ACC112 (cell line): ENCODE data around the gene TSPAN31.

Experiments
- H2AFZ ChIP-seq: fragments of 200-600 bp; sonication (generic); one replicate; pipeline ENCODE4 v1.6.0; 2017; ENCODE audit warnings: antibody characterized with exemption, low read length; ENCODE audit not compliant: unreplicated experiment
- H3K27ac ChIP-seq: fragments of 200-600 bp; sonication (generic); 2 replicates; pipeline ENCODE4 v1.5.1; 2014; ENCODE audit warnings: low read depth, mild to moderate bottlenecking, antibody characterized with exemption, low read length, moderate library complexity
- H3K27me3 ChIP-seq: fragments of 200-600 bp; sonication (generic); 2 replicates; pipeline ENCODE4 v1.6.1; 2014; ENCODE audit warnings: mild to moderate bottlenecking, antibody characterized with exemption, low read length, moderate library complexity, mixed read lengths; ENCODE audit not compliant: insufficient read depth
- H3K36me3 ChIP-seq: fragments of 200-600 bp; sonication (generic); 2 replicates; pipeline ENCODE4 v1.6.1; 2016; ENCODE audit warnings: mild to moderate bottlenecking, antibody characterized with exemption, low read length, moderate library complexity, mixed read lengths; ENCODE audit not compliant: insufficient read depth
- H3K4me1 ChIP-seq: fragments of 200-600 bp; sonication (generic); one replicate; pipeline ENCODE4 v1.6.1; 2016; ENCODE audit warnings: low read length, mixed read lengths; ENCODE audit not compliant: insufficient read depth, unreplicated experiment, control insufficient read depth
- H3K4me3 ChIP-seq: fragments of 200-600 bp; sonication (generic); 2 replicates; pipeline ENCODE4 v1.5.1; 2014; ENCODE audit warnings: mild to moderate bottlenecking, low read depth, low read length
- H3K79me2 ChIP-seq: fragments of 200-600 bp; sonication (generic); one replicate; pipeline ENCODE4 v1.6.0; 2016; ENCODE audit warnings: low read length; ENCODE audit not compliant: control insufficient read depth, unreplicated experiment, insufficient read depth

The TSPAN31 gene

DNA sequence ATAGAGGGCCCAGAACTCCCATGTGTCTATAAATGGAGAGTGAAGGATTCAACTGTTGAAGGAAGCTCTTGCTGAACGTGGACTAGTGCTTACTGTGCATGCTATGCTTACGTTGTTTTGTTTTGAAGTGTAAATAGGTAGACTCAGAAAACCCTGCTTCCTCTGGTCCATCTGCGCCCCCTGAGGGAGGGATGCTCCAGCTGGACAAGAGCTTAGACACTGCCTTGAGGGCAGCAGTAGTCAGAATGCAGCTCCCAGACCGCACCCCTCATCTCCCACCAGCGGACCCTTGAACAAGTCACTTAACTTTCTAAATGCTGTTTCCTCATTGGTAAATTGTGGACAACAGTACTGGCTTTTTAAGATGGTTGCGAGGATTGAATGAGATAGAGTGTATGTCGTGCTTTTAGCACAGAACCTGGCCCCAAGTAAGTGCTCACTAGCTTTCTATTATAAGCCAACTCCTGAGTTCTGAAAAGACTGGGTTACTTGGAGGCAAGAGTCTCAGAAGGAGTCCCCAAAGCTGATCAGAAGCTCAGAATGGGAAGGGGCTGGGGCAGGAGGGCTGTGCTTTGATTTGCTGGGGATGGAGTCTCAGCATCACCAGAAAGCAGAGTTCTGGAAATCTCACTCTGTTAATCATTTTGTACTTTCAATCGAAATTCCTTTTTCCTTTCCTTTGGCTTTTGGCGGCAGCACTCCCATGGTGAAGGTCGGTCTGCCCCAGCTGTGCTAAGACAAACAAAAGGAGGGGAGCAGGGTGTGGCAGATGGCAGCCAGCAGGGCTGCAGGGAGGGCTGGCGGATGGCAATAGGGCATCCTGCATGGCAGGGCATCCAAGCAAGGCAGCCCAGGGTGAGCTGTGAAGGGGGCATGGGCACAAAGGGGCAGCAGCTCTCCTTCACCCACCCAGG lies 21.9 kb upstream of the TSPAN31 start:
- Histone ChIP-seq H3K4me3 (no peak overlapping the region), H3K27me3 (peaks cover 3% of the 10 kb centered on the region; the same call in 1 of the 2 replicates), H2AFZ (no peak overlapping the region), H3K27ac (no peak overlapping the region), H3K79me2 (no peaks in the 10 kb centered on the region), H3K36me3 (peaks cover 17% of the 10 kb centered on the region; the same call in 1 of the 2 replicates), H3K4me1 (no peaks in the 10 kb centered on the region)

GRCh38 chr12:57723630-57723962 lies 21.2 kb upstream of the TSPAN31 start:
- Histone ChIP-seq H2AFZ (no peak overlapping the region), H3K4me1 (no peaks in the 10 kb centered on the region), H3K27me3 (peaks cover 3% of the 10 kb centered on the region; the same call in 1 of the 2 replicates), H3K36me3 (peaks cover 13% of the 10 kb centered on the region; the same call in 1 of the 2 replicates), H3K79me2 (no peaks in the 10 kb centered on the region), H3K4me3 (no peak overlapping the region), H3K27ac (no peak overlapping the region)

- no peak overlapping the region for H3K4me3 ChIP-seq
- H3K27me3 ChIP-seq, result peaks cover 3% of the 10 kb centered on the region; the same call in 1 of the 2 replicates
- no peaks in the 10 kb centered on the region for H3K79me2 ChIP-seq
- peaks cover 8% of the 10 kb centered on the region; the same call in 1 of the 2 replicates for H3K36me3 ChIP-seq
- H3K27ac ChIP-seq, result no peak overlapping the region
- no peaks in the 10 kb centered on the region for H3K4me1 ChIP-seq
- H2AFZ ChIP-seq, result no peak overlapping the region
Observed at GRCh38 chr12:57724003-57724935, 20.6 kb upstream of the TSPAN31 start.

DNA sequence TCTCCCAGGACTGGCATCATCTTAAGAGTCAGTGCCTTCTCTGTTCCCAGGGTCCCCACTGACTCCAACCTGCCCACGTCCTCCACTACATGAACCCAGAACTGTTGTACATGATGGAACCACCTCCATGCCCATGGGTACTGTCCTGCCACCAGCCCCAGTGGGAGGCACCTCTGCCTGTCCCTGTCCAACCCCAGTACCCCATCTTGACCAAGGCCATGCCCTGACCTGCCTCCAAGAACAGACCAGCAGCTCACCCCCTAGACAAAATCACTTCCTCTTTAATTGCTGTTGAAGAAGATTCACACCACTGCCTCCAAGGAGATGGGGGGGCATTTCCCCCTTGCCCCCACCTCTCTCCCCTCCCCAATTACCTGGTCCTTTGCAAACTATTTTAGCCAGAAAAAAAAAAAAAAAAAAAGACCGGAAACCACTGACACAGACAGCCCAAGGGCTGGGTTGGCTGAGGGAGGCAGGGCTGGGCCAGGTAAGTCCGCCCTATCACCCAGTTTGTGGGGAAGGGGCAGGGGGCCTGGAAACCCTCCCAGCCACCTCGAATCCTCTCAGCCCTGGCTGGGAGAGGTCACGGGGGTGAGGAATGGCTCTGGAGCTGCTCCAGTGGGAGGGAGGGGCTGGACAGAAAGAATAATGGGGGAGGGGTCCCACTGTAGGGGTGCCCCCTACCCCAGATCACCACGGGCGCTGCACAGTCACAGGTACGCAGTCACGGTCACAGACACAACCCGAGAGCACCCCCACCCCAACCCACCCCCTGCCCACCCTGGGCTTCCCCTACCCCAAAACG lies 19.7 kb upstream of the TSPAN31 start:
- 0 out of 2 replicates have a peak, but pooled peaks cover 2% of the 10 kb centered on the region for H3K36me3 ChIP-seq
- H3K4me3 ChIP-seq, result no peak overlapping the region
- H2AFZ ChIP-seq, result no peak overlapping the region
- H3K4me1 ChIP-seq, result no peaks in the 10 kb centered on the region
- H3K27ac ChIP-seq, result no peak overlapping the region
- H3K27me3 ChIP-seq, result peaks cover 3% of the 10 kb centered on the region; the same call in 1 of the 2 replicates
- no peaks in the 10 kb centered on the region for H3K79me2 ChIP-seq

DNA sequence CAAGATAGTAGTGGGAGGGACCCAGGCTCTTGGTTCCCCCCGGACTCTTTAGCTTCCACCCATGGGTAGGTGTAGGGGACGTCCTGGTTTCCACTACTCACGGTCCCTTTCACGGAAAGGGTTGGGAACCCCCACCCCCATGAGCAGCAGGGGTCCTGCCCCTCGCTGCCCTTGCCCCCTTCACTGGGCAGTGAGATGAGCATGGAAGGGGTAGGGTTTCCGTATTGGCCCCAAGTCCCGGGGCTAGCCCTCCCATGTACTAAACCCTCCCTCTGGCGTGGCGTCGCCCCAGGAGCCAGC lies 19.0 kb upstream of the TSPAN31 start:
- Histone ChIP-seq H2AFZ (peak overlapping the region; percentile 21), H3K36me3 (no peaks in the 10 kb centered on the region), H3K4me3 (peak overlapping the region; percentile 93), H3K79me2 (no peaks in the 10 kb centered on the region), H3K27ac (no peak overlapping the region), H3K4me1 (no peaks in the 10 kb centered on the region), H3K27me3 (peaks cover 3% of the 10 kb centered on the region; the same call in 1 of the 2 replicates)

- H3K27ac ChIP-seq, result peak overlapping the region; percentile 22; the same call in 1 of the 2 replicates
- H3K79me2 ChIP-seq, result no peaks in the 10 kb centered on the region
- H3K36me3 ChIP-seq, result no peaks in the 10 kb centered on the region
- peak overlapping the region; percentile 93 for H3K4me3 ChIP-seq
- peak overlapping the region; percentile 72 for H2AFZ ChIP-seq
- peaks cover 3% of the 10 kb centered on the region; the same call in 1 of the 2 replicates for H3K27me3 ChIP-seq
- H3K4me1 ChIP-seq, result no peaks in the 10 kb centered on the region
Observed at GRCh38 chr12:57726151-57726883, 18.5 kb upstream of the TSPAN31 start.

GRCh38 chr12:57726884-57727757 lies 17.7 kb upstream of the TSPAN31 start:
- Histone ChIP-seq H3K36me3 (no peaks in the 10 kb centered on the region), H3K79me2 (no peaks in the 10 kb centered on the region)

DNA sequence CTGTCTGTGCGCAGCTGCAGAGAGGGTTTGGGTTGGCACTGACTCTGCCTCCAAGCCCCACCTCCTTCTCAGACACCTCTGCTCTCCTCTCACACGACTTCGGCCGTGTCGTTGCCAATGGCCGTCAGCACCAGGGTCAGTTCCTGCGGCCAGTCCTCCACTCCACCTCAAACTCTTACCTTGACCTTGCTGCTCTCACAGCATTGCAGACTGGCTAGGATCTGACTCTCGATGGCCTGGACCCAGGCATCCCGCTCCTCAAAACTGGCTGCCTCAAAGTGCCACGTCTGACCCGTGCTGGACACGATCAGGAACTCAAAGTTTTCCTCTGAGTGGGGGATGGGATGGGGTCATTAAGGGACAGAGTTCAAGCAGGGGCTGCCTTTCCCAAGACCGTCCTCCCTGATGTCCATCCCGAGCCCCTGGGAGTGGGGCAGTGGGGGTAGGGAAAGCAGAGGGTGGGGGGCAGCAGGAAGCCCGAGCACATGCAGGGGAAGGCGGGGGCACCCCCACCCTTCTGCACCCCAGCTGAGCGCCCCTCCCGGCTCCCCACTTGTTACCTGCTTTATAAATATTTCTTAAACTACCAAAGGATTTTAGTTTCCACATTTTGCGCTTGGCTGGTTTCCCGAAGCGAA lies 17.0 kb upstream of the TSPAN31 start:
- no peak overlapping the region for H2AFZ ChIP-seq
- H3K4me3 ChIP-seq, result no peak overlapping the region
- no peak overlapping the region for H3K27ac ChIP-seq
- no peaks in the 10 kb centered on the region for H3K79me2 ChIP-seq
- H3K27me3 ChIP-seq, result peaks cover 3% of the 10 kb centered on the region; the same call in 1 of the 2 replicates
- no peaks in the 10 kb centered on the region for H3K36me3 ChIP-seq
- H3K4me1 ChIP-seq, result no peaks in the 10 kb centered on the region

More at GRCh38 chr12:57726884-57727757, 17.7 kb upstream of the TSPAN31 start:
- Histone ChIP-seq H3K4me3 (peak overlapping the region; percentile 93), H3K27me3 (peaks cover 3% of the 10 kb centered on the region; the same call in 1 of the 2 replicates), H3K27ac (no peak overlapping the region), H3K4me1 (no peaks in the 10 kb centered on the region), H2AFZ (peak overlapping the region; percentile 72)
